CD14-positive monocyte (primary cell): ENCODE results near the gene URB2. TPM values are rescaled to one million over a fixed set of nuclear protein-coding genes. Genes with fewer than 3 reads are reported as not detected.
A peak's percentile ranks its signal among the peaks of the same experiment; 100 is the strongest.

Source experiments
- DNase-seq, 3 donors: peaks; one replicate each; pipeline ENCODE4 v3.0.0-alpha.2; 2011 to 2022
- H2AFZ ChIP-seq: 2 replicates; pipeline ENCODE4 v1.6.0; 2012; ENCODE audit warnings: mild to moderate bottlenecking, low read depth, low read length, inconsistent platforms; ENCODE audit not compliant: insufficient read depth, poor library complexity, severe bottlenecking
- H3K27ac ChIP-seq, 2 donors: 1 replicate in 1 of 2; 2 replicates in 1 of 2; pipeline ENCODE4 v1.5.1; 2012 to 2013; ENCODE audit warnings: low read length in 2 of 2, control low read depth in 1 of 2, inconsistent platforms in 1 of 2, low read depth in 1 of 2, mild to moderate bottlenecking in 1 of 2
- H3K27me3 ChIP-seq, 2 donors: one replicate each; pipeline versions ENCODE4 v1.6.0 to v1.6.1; 2011 to 2013; ENCODE audit warnings: low read length in 2 of 2; ENCODE audit not compliant: control insufficient read depth in 2 of 2, insufficient read depth in 2 of 2
- H3K36me3 ChIP-seq, 2 donors: replicated peaks in 1 of 2; 1 replicate in 1 of 2; 2 replicates in 1 of 2; pipeline versions ENCODE4 v1.5.1 to v1.6.1; 2012 to 2013; ENCODE audit warnings: low read length in 2 of 2, control low read depth in 1 of 2, inconsistent platforms in 1 of 2, mild to moderate bottlenecking in 1 of 2; ENCODE audit not compliant: insufficient read depth in 2 of 2, control insufficient read depth in 1 of 2
- H3K4me1 ChIP-seq, 2 donors: 1 replicate in 1 of 2; 2 replicates in 1 of 2; pipeline versions ENCODE4 v1.5.1 to v1.6.1; 2012 to 2013; ENCODE audit warnings: low read length in 2 of 2, control low read depth in 1 of 2, inconsistent platforms in 1 of 2, mild to moderate bottlenecking in 1 of 2, moderate library complexity in 1 of 2; ENCODE audit not compliant: insufficient read depth in 2 of 2, control insufficient read depth in 1 of 2
- H3K4me2 ChIP-seq: replicated peaks from 2 replicates; pipeline ENCODE3; 2012; ENCODE audit warnings: low read length, moderate library complexity, mild to moderate bottlenecking; ENCODE audit not compliant: poor library complexity, severe bottlenecking; ENCODE audit errors: extremely low read depth
- H3K4me3 ChIP-seq, 3 experiments: fragments of 200-600 bp in 1 of 3; sonication (generic) in 1 of 3; replicated peaks in 1 of 3; 1 replicate in 2 of 3; 2 replicates in 1 of 3; pipeline ENCODE4 v1.5.1; 2011 to 2013; ENCODE audit warnings: low read length in 3 of 3, mild to moderate bottlenecking in 3 of 3, control low read depth in 2 of 3, low read depth in 2 of 3, inconsistent platforms in 1 of 3, moderate library complexity in 1 of 3
- H3K79me2 ChIP-seq: 2 replicates; pipeline ENCODE4 v1.6.0; 2012; ENCODE audit warnings: mild to moderate bottlenecking, control low read depth, inconsistent platforms, low read length, moderate library complexity; ENCODE audit not compliant: insufficient read depth
- H3K9ac ChIP-seq: 2 replicates; pipeline ENCODE4 v1.6.0; 2017; ENCODE audit warnings: low read length, mild to moderate bottlenecking; ENCODE audit not compliant: insufficient read depth, poor library complexity, severe bottlenecking
- H3K9me3 ChIP-seq, 2 donors: replicated peaks in 1 of 2; 1 replicate in 1 of 2; 2 replicates in 1 of 2; pipeline versions ENCODE4 v1.5.1 to v1.6.1; 2012 to 2013; ENCODE audit warnings: low read length in 2 of 2, control low read depth in 1 of 2; ENCODE audit not compliant: control insufficient read depth in 1 of 2, insufficient read depth in 1 of 2
- H4K20me1 ChIP-seq: 2 replicates; pipeline ENCODE4 v1.6.0; 2012; ENCODE audit warnings: mild to moderate bottlenecking, low read length, control low read depth, moderate library complexity; ENCODE audit not compliant: insufficient read depth
- H3K27ac Mint-ChIP-seq, 7 donors: one replicate each; pipeline ENCODE4 v1.8.0; 2020; ENCODE audit warnings: mild to moderate bottlenecking in 7 of 7, mixed read lengths in 7 of 7, moderate library complexity in 6 of 7, inconsistent platforms in 2 of 7
- H3K27me3 Mint-ChIP-seq, 3 donors: one replicate each; pipeline ENCODE4 v1.8.0; 2021 to 2022; ENCODE audit warnings: low read depth in 3 of 3, mild to moderate bottlenecking in 3 of 3, mixed read lengths in 3 of 3, moderate library complexity in 3 of 3, inconsistent platforms in 1 of 3
- H3K36me3 Mint-ChIP-seq, 2 donors: one replicate each; pipeline ENCODE4 v1.8.0; 2020; ENCODE audit warnings: mixed read lengths in 2 of 2, inconsistent platforms in 1 of 2, mild to moderate bottlenecking in 1 of 2
- H3K4me1 Mint-ChIP-seq: one replicate; pipeline ENCODE4 v1.8.0; 2020; ENCODE audit warnings: mild to moderate bottlenecking, mixed read lengths
- H3K4me3 Mint-ChIP-seq, 2 donors: one replicate each; pipeline ENCODE4 v1.8.0; 2020; ENCODE audit warnings: mild to moderate bottlenecking in 2 of 2, mixed read lengths in 2 of 2, moderate library complexity in 1 of 2
- H3K9me3 Mint-ChIP-seq, 7 donors: one replicate each; pipeline ENCODE4 v1.8.0; 2020 to 2022; ENCODE audit warnings: mixed read lengths in 7 of 7, mild to moderate bottlenecking in 6 of 7, moderate library complexity in 6 of 7, inconsistent platforms in 2 of 7
- WGBS: methylation state at CpG from one replicate; pipeline ENCODE4 v1.1.5; 2013; ENCODE audit warnings: missing lambda C conversion rate; ENCODE audit not compliant: insufficient coverage; 5-methylcytosine and 5-hydroxymethylcytosine counted together
- intact Hi-C, 2 donors: fragments of 100-400 bp; cut with micrococcal nuclease; formaldehyde crosslinking; loops; one replicate each; pipeline versions ENCODE4 v1.15.0 to v1.15.1; 2023
- polyA plus RNA-seq, 3 donors: library from polyadenylated mRNA; depleted of rRNA in 1 of 3; unstranded in 2 of 3; stranded (reverse) in 1 of 3; fragments of 300-500 nt in 2 of 3; fragments of >200 nt in 1 of 3; fragmentation: Illumina TruSeq in 2 of 3; gene quantifications; 1 replicate in 2 of 3; 2 replicates in 1 of 3; pipeline ENCODE4 v1.2.3, GENCODE V29; 2012 to 2021
- TF ChIP-seq, protein P1 (sequence below): fragments of 200-600 bp; IDR thresholded peaks from one replicate; pipeline ENCODE4 v1.8.0; 2022; ENCODE audit warnings: antibody characterized with exemption, mild to moderate bottlenecking

The URB2 gene
- polyA plus RNA-seq, 3 donors = 0.79 to 2.8 (median 1.5) TPM

DNA sequence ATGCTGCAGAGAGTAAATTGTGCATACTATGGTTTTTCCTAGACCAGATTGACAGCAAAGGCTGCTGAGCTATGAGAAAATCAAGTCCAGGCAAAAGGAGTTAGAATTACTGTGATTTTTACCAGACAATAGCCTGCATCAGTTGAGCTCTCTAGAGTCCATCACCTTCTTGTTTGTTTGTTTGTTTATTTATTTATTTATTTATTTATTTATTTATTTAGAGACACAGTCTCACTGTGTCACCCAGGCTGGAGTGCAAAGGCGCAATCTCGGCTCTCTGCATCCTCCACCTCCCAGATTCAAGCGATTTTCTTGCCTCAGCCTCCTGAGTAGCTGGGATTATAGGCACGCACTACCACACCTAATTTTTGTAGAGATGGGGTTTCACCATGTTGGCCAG lies 43.3 kb upstream of the URB2 start:
- H3K4me1 ChIP-seq = peaks cover 31 to 40% of the 10 kb centered on the region in 2 donors
- H3K36me3 ChIP-seq = no peaks in the 10 kb centered on the region
- no peaks in the 10 kb centered on the region for H3K79me2 ChIP-seq
- TF ChIP-seq, protein P1, sequence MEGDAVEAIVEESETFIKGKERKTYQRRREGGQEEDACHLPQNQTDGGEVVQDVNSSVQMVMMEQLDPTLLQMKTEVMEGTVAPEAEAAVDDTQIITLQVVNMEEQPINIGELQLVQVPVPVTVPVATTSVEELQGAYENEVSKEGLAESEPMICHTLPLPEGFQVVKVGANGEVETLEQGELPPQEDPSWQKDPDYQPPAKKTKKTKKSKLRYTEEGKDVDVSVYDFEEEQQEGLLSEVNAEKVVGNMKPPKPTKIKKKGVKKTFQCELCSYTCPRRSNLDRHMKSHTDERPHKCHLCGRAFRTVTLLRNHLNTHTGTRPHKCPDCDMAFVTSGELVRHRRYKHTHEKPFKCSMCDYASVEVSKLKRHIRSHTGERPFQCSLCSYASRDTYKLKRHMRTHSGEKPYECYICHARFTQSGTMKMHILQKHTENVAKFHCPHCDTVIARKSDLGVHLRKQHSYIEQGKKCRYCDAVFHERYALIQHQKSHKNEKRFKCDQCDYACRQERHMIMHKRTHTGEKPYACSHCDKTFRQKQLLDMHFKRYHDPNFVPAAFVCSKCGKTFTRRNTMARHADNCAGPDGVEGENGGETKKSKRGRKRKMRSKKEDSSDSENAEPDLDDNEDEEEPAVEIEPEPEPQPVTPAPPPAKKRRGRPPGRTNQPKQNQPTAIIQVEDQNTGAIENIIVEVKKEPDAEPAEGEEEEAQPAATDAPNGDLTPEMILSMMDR = no peak
- Mint-ChIP-seq H3K27me3 (no peaks in the 10 kb centered on the region), H3K9me3 (peaks cover 0 to 2% (median 0%) of the 10 kb centered on the region in 7 donors), H3K4me3 (no peak overlapping the region), H3K36me3 (no peaks in the 10 kb centered on the region), H3K4me1 (peaks cover 34% of the 10 kb centered on the region), H3K27ac (no peak overlapping the region)
- peak overlapping the region; percentile 77 for H3K4me2 ChIP-seq
- no peak overlapping the region for H3K9ac ChIP-seq
- WGBS = no CpG with 5 or more reads among the region's 4 CpGs
- no peak overlapping the region for H3K4me3 ChIP-seq
- no peak for DNase-seq
- H3K27me3 ChIP-seq = no peaks in the 10 kb centered on the region
- no peaks in the 10 kb centered on the region for H4K20me1 ChIP-seq
- H2AFZ ChIP-seq = no peak overlapping the region
- intact Hi-C loops = no loop called here
- H3K27ac ChIP-seq = peak overlapping the region in 1 of 2 donors; percentile 72
- H3K9me3 ChIP-seq = no peaks in the 10 kb centered on the region

DNA sequence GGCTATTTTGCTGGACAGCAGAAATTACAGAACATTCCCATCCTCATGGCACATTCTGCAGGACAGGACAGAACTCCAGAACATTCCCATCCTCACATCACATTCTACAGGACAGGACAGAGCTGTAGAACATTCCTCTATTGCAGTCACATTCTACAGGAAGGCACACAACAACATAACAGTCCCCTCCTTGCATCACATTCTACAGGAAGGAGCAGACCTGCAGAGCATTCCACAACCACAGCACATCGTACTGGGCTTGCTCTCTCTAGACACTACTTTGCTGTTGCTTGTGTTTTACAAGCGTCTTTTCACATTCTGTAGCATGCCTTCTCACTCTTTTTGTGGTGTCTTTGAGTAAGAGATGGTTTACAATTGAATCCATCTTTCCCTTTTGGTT lies 40.7 kb upstream of the URB2 start:
- Mint-ChIP-seq H3K4me3 (no peak overlapping the region), H3K4me1 (peaks cover 16% of the 10 kb centered on the region), H3K27ac (no peak overlapping the region), H3K36me3 (peaks cover 0 to 2% of the 10 kb centered on the region in 2 donors), H3K27me3 (no peaks in the 10 kb centered on the region), H3K9me3 (peaks cover 0 to 4% (median 0%) of the 10 kb centered on the region in 7 donors)
- no peak overlapping the region for H2AFZ ChIP-seq
- H3K4me1 ChIP-seq = peaks cover 12 to 16% of the 10 kb centered on the region in 2 donors
- H3K79me2 ChIP-seq = no peaks in the 10 kb centered on the region
- TF ChIP-seq, protein P1 = no peak
- H3K27me3 ChIP-seq = no peaks in the 10 kb centered on the region
- H4K20me1 ChIP-seq = no peaks in the 10 kb centered on the region
- H3K9ac ChIP-seq = no peak overlapping the region
- no peak overlapping the region for H3K27ac ChIP-seq
- no peak for DNase-seq
- WGBS = no CpG with 5 or more reads among the region's 2 CpGs
- H3K4me2 ChIP-seq = no peak overlapping the region
- H3K4me3 ChIP-seq = no peak overlapping the region
- H3K36me3 ChIP-seq = no peaks in the 10 kb centered on the region
- no peaks in the 10 kb centered on the region for H3K9me3 ChIP-seq
- intact Hi-C loops = no loop called here
